GM21529 (cell line): ENCODE measurements around the gene MLLT6.

ENCODE experiments used
- ATAC-seq: cut with Tn5 transposase; IDR thresholded peaks from one replicate; pipeline ENCODE4 v1.9.1; 2021; ENCODE audit not compliant: unreplicated experiment

MLLT6 gene

DNA sequence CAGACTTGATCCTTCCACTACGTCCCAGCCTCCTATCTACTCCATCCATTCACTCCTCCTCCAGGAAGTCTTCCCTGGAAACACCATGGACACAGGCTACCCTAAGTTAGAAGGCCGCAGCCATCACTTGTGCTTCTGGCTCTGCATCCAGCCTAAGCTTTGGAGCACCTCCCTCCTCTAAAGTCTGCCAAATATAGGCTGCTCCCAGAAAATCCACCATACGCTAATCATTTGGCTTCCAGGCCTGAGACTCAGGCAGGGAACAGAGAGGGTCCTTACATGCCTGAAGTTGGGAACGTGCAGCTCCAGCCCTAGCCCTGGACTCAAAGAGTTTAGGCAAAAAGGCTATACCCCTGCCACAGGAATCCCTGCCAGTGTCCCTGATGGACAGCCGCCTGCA lies 36.4 kb downstream of the MLLT6 start:
- ATAC-seq = no peak

DNA sequence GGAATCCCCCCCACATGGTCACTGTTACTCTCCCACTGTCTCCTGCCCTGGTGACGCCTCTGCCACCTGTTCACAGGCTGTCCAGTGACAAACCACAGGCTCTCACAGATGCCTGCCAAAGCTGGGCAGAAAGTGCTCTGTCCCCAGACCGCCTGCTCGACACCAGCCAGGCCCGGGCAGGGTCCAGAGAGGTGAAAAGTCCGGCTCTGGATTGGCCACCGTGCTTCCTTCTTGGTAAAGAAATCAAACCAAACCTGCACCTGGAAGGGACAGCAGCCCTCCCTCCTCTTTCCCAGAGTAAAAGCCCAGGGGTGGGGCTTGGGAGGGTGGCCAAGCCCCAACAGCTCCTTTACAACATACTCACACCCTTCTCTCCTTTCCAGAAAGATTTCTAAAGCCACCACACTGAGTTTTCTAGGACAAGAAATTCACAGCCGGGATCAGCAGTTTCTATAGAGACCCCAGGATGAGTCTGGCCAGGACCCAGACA lies 36.9 kb downstream of the MLLT6 start:
- no peak for ATAC-seq

DNA sequence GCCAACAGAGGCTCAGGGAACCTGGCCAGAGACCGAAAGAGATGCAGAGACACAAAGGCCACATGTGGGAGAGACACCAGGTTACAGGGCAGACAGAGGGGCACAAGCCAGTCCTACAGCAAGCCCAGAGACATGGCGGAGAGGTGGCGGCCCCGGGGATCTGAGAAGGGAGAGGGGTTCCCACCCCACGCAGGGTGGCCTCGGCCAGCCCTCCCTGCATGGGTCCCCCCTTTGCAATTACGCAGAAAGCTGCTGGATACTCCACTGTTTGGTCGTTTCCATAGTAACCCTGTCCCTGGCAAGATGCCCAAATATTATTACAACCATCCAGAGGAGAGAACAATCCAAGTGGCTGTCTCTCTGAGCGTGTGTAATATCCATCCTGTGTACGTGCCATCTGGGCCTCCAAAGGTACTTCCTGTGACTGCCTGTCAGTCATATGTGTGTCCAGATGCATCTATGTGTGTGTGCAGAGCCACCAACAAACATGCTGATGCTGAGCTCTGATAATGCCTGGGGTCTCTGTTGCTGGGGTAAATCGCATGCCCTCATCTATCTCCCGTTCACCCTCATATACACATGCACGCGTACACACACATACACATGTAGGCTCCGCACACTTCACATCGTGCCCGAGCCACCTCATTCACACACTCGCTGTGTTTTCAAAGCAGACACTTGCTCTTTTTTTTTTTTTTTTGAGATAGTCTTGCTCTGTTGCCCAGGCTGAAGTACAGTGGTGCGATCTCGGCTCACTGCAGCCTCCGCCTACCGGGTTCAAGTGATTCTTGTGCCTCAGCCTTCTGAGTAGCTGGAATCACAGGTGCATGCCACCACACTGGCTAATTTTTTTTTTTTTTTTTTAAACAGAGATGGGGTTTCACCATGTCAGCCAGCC lies 37.6 kb downstream of the MLLT6 start:
- ATAC-seq = no peak

DNA sequence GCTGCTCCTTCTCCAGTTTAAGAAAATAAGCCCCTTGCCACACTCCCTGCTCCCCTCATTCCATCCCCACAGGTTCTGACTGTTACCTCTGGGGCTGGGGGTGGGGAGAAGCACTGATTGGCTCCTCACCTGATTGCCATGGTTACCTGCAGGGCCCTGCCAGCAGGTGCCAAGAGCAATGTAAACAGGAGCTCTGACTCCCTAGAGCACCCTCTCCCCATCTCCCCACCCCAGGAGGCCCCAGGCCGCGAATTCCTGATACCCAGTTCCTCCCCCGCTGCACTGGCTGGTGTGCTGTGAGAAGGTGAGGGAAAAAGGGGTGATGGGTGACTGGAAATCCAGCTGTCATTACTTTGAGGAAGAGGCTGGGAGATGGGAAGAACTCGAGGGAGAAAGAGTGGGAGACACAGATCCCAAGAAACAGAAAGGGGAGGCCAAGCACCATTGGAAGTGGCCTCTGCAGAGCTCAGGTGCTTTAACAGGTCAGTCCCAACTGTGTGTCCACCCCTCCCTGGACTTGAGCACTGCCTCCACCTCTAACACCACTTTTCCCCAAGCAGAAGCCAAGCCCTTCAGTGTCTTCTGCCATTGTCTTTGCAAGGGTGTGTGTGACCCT lies 38.6 kb downstream of the MLLT6 start:
- no peak for ATAC-seq

DNA sequence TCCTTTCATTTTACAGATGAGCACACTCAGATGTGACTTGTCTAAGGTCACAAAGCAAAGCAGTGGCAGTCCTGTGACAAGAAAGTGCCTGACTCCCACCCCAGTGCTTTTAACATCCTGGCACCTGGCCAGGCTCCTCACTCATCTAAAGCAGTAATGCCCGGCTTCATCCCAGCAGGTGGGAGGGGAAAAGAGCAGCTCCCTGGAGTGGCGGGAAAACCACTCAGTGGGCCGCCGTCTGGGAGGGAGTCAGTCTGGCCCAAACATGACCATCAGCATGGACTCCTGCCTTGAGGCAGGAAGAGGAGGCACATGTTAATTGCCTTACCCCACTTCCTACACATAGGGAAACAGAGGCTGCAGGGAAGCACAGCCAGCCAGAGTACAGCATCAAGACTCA lies 40.5 kb downstream of the MLLT6 start:
- ATAC-seq = no peak

DNA sequence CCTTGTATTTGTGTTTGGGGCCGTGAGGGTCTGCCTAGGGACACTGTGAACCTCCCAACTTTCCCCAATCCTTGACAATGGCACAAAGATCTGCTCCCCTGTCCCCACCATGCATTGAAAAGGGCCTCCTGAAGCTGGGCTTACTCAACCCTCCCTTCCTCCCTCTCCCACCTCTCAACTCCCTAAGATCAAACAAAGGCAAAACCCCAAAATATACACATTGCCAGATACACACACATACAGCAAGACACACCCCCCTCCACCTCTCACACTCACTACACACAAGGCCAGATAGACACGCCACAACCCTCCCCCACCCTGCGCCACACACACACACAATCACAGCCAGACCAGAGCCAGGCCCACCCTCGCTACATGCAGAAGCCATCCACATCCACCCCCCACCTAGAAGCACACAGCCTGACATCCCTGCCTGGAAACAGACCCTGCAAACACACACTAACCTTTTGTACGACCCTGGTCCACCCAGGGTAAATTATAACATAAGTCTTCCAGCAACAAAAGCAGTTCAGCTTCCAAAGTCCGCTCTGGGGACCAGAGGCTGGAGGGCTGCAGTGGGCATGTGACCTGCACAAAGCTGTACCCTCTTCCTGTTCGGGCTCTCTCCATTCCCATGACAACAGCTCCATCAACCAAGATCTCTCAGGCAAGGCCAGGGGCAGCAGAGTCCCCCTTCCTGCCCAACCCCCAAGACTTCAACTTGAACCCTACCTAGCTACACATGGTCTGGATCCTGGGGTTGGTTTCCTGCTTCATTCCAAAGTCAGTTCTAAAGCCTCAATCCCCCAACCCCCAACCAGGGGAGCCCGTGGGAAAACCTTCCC lies 41.2 kb downstream of the MLLT6 start:
- no peak for ATAC-seq

DNA sequence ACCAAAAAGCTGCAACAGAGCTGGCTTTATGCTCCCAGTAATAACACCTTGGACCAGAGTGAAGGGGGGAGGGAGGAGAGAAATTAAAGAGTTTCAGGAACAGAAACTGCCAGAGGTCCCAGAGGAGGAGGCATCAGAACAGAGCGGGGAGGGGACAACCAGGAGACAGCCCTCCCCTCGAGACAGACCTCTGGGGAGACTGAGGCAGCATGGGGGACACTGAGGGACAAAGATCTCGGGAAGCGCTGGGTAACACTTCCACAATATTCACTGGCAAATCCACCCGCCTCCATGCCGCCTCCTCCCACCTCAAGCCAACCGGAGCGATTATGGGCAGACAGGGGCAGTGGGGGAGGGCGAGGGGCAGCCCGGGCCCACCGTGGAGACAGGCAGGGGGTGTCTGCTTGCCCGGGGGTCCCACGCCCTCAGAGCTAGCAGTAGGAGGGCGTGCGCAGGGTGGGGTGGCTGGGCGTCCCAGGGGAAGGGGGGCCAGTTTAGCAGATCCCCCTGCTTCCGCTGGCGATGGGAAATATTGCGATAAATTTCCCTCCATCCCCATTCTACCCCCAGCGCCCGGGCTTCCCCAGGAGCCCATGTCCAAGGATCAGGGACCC lies 41.9 kb downstream of the MLLT6 start:
- ATAC-seq = no peak

DNA sequence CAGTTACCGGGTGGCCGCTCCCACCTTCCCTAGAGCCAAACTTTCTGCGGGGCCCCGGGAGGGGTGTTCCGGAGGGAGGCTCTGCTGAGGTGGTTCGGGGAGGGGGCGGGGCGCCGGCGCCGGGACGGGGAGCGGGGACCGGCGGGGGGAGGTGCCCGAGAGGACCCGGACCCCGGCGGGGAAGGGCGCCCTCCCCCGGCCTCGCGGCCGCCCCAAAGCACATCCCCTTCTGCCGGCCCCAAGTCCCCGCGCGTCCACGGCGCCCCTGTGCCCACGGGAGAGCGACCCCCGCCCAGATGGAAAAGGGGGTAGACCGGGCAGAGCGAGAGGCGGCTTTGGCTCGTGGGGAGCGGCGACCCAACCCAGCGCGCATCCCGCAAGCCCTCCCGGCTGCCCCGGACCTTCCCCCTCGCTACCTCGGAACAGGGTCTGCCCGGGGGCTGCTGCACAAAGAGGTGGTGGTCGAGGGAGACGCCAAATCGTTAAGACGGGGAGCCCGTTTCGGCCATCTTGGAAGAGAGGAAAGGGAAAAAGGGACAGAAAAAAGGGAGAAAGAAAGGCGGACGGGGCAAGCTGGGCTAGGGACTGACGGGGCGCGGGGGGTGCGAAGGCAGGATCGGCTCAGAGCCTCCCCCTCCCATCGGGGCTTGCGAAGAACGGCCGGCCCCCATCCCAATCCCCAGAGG lies 42.5 kb downstream of the MLLT6 start:
- no peak for ATAC-seq

DNA sequence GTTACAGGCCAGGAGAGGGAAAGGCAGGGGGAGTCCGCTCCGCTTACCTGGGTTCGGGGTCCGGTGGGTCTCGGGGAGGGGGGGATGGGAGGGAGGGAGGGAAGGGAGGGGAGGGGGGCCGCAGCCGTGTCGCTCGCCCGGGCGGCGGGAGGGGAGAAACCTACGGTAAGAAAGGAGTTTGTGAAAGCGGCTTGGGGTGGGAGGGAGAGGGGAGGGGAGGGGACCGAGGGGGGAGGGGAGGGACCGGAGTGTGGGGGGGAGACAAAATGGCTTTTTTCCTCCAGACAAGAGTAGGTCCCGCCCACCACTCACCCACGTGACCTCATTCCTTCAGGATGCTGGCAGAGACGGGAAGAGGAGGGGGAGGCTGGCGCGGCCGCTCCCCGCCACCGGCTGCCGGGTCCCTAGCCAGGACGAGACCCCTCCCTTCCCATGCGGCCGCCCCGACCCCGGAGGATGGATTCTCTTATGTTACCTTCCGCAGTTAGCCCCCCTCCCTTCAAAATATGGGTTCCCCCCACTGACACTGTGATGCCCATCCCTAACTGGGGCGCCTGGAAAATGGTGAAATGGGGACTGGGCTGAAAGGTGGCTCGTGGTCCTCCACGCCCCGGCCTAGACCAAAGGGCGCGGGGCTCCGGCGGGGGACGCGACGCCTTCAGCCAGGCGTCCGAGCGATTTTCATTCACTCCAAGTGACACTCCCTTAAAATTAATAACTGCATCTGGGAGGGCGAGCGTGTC lies 43.2 kb downstream of the MLLT6 start, which contains the start of gene PCGF2:
Gene PCGF2, minus strand, starts transcription at position 188 of the 743 bp plus-strand sequence. CDS start 7,934 bp downstream, outside the sequence.
- no peak for ATAC-seq

DNA sequence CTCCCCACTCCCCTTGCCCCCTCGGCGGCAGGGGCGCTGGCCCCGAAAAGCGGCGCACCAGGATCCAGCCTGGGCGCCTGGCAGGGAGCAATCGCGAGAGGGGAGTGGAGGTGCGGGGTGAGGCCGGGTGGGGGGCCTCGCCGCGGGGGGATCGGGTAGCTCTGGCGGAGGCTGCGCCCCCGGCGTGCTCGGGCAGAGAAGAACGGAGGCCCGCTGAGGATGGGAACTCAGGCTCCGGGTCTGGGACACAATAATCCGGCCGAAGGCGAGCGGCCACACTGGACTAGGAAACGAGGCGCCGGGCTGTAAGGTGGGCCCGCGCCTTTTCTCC lies 43.8 kb downstream of the MLLT6 start:
- no peak for ATAC-seq

DNA sequence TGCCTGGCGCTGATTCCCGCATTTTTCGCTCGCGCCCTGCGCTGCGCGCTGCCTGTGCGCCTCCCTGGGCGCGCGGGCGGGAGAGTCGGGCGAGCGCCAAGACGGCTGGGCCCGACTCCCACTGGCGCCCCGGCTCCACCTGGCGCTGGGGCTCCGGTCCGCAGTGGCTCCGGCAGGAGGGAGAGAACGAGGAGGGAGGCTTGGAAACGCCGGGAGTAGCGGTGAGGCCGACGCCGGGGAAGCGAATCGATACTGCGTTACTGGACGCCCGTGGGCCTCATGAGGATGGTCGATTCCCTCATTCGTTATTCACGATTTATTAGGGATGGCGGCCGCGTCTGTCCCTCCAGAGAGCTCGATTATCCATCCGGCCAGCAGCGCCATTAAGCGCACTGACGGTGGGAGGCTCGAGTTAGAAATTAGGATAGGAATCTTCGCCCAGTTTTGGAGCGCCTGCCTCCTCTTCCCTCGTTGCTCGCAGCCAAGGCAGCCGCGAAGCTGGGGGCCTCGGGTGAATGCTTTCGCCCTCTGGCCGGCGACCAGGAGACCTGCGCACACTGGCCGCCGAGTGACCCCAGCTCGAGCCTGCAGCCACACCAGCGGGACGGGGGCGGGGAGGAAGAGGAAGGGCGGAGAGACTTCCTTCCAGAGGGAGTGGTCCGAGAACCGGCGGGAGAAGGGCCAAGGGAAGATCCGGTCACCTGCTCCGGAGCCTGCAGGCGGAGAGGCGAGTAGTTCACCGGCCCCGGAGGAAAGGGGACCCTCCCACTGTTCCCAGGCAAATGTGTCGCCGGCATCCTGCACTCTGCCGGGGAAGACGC lies 44.4 kb downstream of the MLLT6 start:
- ATAC-seq = no peak

DNA sequence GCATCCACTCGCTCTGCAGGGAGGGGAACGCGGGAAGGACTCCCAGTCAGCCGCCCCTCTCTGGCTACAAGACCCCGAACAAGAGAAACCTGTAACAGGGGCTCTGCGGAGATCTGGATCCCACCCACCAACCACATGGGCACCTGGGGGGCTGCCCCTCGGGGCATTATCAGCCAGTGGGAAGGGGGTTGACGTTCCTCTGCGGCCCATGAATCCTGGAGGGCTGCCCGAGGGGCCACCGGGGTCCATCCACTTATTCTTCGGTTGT lies 44.9 kb downstream of the MLLT6 start:
- no peak for ATAC-seq

DNA sequence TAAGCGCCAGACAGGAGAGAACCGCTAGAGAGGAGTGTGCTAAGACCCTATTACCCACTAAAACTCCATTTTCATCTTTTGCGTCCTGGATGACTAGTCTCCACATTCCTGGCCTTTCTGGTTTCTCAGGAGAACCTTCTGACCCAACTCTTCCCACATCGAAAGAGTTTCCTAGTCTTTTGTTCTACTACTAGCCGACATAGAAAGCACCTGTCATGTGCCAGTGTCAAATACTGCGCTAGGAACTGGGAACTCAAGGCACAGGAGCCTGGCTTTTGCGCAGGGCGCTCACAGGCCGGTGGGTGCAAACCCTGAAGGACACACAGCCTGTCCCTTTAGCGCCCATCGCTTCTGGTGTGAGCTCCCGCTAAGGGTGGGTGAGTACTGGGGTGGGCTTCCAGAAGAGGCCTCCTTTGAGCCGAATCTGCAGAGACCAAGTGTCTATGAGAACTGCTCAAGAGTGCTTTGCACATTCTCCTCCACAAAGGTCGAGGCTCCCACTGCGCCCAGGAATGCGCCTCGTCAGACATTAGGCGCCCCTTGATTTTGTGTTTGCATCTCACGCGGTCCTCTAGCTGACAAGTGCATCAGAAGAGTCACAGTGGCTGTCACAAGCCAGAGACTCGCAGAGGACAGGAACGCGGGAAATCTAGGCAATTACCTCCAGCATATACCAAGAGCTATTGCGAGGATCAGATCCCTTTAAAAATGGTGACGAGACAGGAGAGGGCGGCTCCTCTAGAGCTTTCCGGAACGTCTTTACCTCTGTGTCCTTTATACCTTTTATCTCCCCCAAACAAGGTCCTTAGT lies 45.4 kb downstream of the MLLT6 start:
- no peak for ATAC-seq

DNA sequence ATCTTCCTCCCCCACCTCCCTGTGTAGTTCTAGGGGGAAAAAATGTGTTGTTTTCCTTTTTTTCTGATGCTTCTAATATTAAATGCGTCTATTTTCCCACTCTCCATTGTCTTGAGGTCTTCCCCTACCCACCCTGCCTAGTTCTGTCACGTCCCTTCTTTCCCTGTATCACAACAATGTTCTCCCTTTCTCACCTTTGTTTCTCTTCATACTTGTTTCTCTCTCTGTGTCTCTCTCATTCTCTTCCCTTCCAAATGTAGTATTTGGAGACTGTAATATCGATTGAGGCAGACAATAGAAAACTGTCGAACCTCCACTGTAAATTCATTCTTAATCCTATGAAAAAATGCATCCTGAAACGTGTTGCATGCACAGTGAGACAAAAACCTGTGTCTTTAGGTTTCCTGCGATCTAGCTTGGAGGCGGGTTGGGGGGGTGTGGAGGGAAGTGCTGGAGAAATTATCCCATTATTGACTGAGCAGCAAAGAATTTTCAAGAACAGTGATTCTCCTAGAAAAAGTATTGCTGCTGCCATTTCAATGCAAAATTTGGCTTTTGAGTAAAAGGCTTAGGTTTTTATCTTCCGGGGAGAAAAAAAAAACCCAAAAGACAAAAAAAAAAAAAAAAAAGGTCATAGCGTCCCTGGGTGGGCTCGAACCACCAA lies 46.2 kb downstream of the MLLT6 start:
- ATAC-seq = no peak

DNA sequence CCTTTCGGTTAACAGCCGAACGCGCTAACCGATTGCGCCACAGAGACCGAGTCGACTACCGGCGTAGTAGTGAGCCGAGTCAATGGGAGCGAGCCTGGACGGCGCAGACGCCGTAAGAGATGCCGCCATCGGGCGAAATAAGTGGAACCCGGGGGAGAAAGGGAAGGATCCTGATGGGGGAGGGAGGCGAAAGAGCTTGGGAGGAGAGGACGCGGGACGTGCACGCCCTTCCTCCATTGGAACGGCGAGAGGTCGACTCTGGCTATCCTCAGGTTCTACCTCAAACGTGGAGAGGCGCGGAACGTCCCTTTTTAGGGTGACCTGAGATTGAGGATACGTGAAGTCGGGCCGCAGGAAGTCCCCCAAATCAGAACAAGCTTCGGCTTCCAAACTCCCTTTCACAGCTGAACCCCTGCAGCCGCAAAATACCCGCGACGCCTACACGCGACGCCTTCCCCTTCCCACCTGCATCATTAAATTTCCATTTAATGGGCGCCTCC lies 46.8 kb downstream of the MLLT6 start:
- peak; percentile 6 for ATAC-seq

DNA sequence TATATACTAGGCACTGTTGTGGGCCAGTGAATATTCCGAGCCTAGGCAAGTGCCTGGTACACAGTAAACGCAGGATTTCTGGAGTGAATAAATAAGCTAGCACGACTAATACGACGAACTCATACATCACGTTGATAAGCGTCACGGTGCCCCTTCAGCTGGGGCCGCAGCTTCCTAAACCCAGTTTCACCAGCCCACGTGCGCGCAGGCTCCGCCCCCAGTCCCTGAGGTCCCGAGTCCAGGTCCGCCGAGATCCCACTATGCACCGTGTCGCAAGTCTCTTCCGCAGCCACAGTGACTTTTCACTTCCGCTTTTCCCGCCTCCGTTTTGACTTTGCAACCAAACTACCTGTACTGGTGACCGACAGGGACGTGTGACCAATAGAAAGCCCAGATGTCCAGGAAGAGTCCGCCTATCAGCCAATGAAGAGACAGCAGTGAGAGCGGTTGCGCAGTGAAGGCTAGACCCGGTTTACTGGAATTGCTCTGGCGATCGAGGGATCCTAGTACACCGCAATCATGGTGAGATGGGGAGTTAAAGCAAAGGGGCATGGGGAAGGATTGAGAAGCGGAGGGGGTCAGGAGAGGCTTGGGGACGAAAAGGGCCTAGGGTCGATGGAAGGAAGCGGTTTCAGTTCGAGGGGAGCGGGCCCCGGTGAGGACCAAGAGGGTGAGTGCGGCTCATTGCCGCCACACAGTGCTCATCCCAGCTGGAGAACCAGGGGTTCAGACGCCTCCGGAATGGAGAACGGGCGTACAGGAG lies 47.4 kb downstream of the MLLT6 start, which contains the start of gene PSMB3:
Gene PSMB3, plus strand, starts transcription at position 434 of the 763 bp plus-strand sequence. Its CDS starts 86 bp downstream, at position 520.
- peak; percentile 78 for ATAC-seq

DNA sequence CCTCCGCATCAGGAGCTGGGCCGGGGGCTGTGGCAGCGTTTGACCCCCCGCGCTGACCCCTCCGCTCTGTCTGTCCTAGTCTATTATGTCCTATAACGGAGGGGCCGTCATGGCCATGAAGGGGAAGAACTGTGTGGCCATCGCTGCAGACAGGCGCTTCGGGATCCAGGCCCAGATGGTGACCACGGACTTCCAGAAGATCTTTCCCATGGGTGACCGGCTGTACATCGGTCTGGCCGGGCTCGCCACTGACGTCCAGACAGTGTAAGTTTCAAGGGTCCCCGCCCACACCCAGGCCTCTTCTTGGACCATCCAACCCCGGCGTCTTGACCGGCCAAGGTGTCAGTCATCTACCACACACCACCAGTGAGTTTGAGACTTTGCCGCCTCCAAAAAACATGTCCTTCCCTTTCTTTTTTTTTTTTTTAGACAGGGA lies 48.0 kb downstream of the MLLT6 start:
- ATAC-seq = no peak
